ENCODE data around the gene ELMOD2. TPM values are rescaled to one million over a fixed set of nuclear protein-coding genes. Genes with fewer than 3 reads are reported as not detected.

The ELMOD2 gene
- total RNA-seq, 1 experiment from 2014 or later, result 20.9 TPM

DNA sequence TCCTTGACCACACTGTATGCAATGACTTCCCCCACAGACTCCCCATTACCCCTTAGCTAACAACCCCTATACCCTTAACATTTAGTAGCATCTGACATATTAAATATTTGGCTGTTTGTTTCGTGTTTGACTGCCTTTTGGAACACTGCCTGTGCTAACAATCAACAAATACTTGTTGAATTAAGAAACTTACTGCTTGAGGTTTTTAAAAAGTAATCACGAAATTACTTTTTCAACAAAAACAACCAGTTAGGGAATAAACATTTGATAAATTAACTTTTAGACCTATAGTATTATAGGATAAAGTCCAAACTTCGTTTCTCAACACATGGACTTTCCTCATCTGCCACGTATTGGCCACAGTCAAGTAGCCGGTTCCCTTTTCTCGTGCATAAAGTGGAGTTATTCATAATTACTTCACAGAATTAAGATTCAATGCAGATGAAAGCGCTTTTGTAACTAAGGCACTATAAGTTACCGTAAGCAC, 555 bp upstream of the ELMOD2 start:
- intact Hi-C loops (cut with micrococcal nuclease; ENCODE audit: unreplicated experiment), result no loop called here
- H3K9me3 ChIP-seq (ENCODE audit: control insufficient read depth, insufficient read depth, low read depth, low read length), result no peaks in the 10 kb centered on the region
- no TSS peak for BruUV-seq (replicated peaks)
- no peaks in the 10 kb centered on the region for H3K27me3 ChIP-seq (ENCODE audit: control insufficient read depth, insufficient read depth, low read length)
- DNase-seq (ENCODE audit: low read depth, low spot score) (no peak), ATAC-seq (0 out of 2 replicates have a peak, but pooled peaks have one; percentile 3)
- peak overlapping the region; percentile 54; the same call in 1 of the 2 replicates for H3K27ac ChIP-seq (ENCODE audit: low read length)
- ChIA-PET POLR2A (no interaction called here), CTCF (interaction anchor here (0.8 kb wide), 1 partner anchor 86 kb away, joined by 3 read pairs; no protein-coding TSS in a partner anchor)
- in situ Hi-C loops (cut with HindIII; ENCODE audit: low pct_unique_long_range_greater_than_20kb, low sequenced_read_pairs), result no loop called here
- H3K4me3 ChIP-seq (ENCODE audit: low read depth in 2 of 2, low read length in 2 of 2), result peak overlapping the region; percentile 83 to 88
- TF ChIP-seq POLR2AphosphoS5 (IDR thresholded peaks at IDR 0.05; ENCODE audit: low read depth, low read length) (no peak), TCF7L2 (IDR thresholded peaks at IDR 0.05; ENCODE audit: low read depth, low read length) (no peak), SIN3A (IDR thresholded peaks at IDR 0.05; ENCODE audit: borderline replicate concordance, insufficient read depth, low read depth, low read length) (no peak)
- TF ChIP-seq, protein P1, sequence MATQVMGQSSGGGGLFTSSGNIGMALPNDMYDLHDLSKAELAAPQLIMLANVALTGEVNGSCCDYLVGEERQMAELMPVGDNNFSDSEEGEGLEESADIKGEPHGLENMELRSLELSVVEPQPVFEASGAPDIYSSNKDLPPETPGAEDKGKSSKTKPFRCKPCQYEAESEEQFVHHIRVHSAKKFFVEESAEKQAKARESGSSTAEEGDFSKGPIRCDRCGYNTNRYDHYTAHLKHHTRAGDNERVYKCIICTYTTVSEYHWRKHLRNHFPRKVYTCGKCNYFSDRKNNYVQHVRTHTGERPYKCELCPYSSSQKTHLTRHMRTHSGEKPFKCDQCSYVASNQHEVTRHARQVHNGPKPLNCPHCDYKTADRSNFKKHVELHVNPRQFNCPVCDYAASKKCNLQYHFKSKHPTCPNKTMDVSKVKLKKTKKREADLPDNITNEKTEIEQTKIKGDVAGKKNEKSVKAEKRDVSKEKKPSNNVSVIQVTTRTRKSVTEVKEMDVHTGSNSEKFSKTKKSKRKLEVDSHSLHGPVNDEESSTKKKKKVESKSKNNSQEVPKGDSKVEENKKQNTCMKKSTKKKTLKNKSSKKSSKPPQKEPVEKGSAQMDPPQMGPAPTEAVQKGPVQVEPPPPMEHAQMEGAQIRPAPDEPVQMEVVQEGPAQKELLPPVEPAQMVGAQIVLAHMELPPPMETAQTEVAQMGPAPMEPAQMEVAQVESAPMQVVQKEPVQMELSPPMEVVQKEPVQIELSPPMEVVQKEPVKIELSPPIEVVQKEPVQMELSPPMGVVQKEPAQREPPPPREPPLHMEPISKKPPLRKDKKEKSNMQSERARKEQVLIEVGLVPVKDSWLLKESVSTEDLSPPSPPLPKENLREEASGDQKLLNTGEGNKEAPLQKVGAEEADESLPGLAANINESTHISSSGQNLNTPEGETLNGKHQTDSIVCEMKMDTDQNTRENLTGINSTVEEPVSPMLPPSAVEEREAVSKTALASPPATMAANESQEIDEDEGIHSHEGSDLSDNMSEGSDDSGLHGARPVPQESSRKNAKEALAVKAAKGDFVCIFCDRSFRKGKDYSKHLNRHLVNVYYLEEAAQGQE (IDR thresholded peaks at IDR 0.05; ENCODE audit: insufficient read depth in 1 of 2, low read depth in 2 of 2, low read length in 1 of 2), result no peak
- TF ChIP-seq, protein P2, sequence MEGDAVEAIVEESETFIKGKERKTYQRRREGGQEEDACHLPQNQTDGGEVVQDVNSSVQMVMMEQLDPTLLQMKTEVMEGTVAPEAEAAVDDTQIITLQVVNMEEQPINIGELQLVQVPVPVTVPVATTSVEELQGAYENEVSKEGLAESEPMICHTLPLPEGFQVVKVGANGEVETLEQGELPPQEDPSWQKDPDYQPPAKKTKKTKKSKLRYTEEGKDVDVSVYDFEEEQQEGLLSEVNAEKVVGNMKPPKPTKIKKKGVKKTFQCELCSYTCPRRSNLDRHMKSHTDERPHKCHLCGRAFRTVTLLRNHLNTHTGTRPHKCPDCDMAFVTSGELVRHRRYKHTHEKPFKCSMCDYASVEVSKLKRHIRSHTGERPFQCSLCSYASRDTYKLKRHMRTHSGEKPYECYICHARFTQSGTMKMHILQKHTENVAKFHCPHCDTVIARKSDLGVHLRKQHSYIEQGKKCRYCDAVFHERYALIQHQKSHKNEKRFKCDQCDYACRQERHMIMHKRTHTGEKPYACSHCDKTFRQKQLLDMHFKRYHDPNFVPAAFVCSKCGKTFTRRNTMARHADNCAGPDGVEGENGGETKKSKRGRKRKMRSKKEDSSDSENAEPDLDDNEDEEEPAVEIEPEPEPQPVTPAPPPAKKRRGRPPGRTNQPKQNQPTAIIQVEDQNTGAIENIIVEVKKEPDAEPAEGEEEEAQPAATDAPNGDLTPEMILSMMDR (IDR thresholded peaks at IDR 0.05), result no peak
- H3K4me1 ChIP-seq (ENCODE audit: control insufficient read depth, insufficient read depth, low read length), result peaks cover 5% of the 10 kb centered on the region
- no peaks in the 10 kb centered on the region; the same call in 1 of the 2 replicates for H3K36me3 ChIP-seq (ENCODE audit: control insufficient read depth, insufficient read depth, low read length)

DNA sequence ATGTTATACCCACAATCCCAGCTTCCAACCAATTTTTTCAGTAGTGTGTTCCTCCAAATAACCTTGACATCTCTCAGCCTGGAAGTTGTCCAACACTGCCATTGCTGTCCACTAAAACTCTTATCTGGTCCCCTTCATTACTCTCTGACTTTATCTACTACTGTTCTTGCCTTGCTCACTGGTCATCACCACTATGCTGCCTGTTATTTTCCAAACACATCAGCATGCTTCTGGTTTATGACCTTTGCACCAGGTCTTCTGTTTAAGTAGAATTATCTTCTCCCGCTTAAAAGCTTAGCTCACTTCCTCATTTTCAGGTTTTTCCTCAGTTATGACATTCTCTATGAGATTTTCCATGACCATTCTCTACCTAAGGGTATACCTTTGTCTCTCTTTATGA, 5.5 kb downstream of the ELMOD2 start:
- BruUV-seq (replicated peaks), result no TSS peak
- no peak for DNase-seq (ENCODE audit: low read depth, low spot score)
- no peak for ATAC-seq
- Histone ChIP-seq H3K36me3 (ENCODE audit: control insufficient read depth, insufficient read depth, low read length) (no peaks in the 10 kb centered on the region; the same call in none of the 2 replicates), H3K27me3 (ENCODE audit: control insufficient read depth, insufficient read depth, low read length) (no peaks in the 10 kb centered on the region), H3K27ac (ENCODE audit: low read length) (no peak overlapping the region), H3K4me1 (ENCODE audit: control insufficient read depth, insufficient read depth, low read length) (peaks cover 2% of the 10 kb centered on the region; the same call in 1 of the 2 replicates), H3K9me3 (ENCODE audit: control insufficient read depth, insufficient read depth, low read depth, low read length) (no peaks in the 10 kb centered on the region), H3K4me3 (ENCODE audit: low read depth in 2 of 2, low read length in 2 of 2) (no peak overlapping the region)
- POLR2A ChIA-PET, result no interaction called here
- TF ChIP-seq SIN3A (IDR thresholded peaks at IDR 0.05; ENCODE audit: borderline replicate concordance, insufficient read depth, low read depth, low read length), result no peak
- TF ChIP-seq, protein P2 (IDR thresholded peaks at IDR 0.05), result no peak
- TF ChIP-seq POLR2AphosphoS5 (IDR thresholded peaks at IDR 0.05; ENCODE audit: low read depth, low read length), result no peak
- TF ChIP-seq, protein P1 (IDR thresholded peaks at IDR 0.05; ENCODE audit: insufficient read depth in 1 of 2, low read depth in 2 of 2, low read length in 1 of 2), result no peak
- TF ChIP-seq TCF7L2 (IDR thresholded peaks at IDR 0.05; ENCODE audit: low read depth, low read length), result no peak
- CTCF ChIA-PET, result no interaction called here
- intact Hi-C loops (cut with micrococcal nuclease; ENCODE audit: unreplicated experiment) (no loop called here), in situ Hi-C loops (cut with HindIII; ENCODE audit: low pct_unique_long_range_greater_than_20kb, low sequenced_read_pairs) (no loop called here)
